GM12878 (cell line): ENCODE measurements around the gene OFD1.

Source experiments
- CTCF ChIP-seq, 3 experiments: IDR thresholded peaks in 2 of 3; conservative IDR thresholded peaks in 1 of 3; 2 replicates each; pipeline ENCODE4 v1.5.1; 2011; ENCODE audit warnings: low read depth in 3 of 3, low read length in 3 of 3, mild to moderate bottlenecking in 3 of 3, control low read depth in 2 of 3, moderate library complexity in 2 of 3, inconsistent platforms in 1 of 3, mixed read lengths in 1 of 3; ENCODE audit not compliant: control insufficient read depth in 2 of 3, insufficient read depth in 1 of 3; ENCODE audit errors: extremely low read depth in 1 of 3
- NR2C2 ChIP-seq: IDR thresholded peaks from 2 replicates; pipeline ENCODE4 v1.6.1; 2011; ENCODE audit warnings: borderline replicate concordance, low read depth; ENCODE audit not compliant: control insufficient read depth, insufficient read length

DNA sequence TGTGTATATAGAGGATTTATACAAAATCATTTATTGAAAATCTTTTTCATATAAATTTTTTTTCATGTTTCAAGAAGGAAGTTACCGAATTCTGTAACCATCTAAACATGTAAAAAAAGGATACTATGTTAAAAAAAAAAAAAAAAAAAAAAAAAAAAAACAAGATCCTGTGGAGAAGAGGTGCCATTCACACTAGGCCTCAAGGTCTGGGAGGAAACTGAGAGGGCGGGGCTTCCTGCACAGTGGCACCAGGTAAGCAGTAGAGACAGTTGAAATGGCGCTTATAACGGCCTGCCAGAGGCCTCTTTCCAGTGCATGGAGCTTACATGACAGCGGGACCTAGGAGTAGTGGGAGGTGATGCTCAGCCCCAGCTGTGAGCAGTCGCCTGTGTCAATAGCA lies 17.6 kb upstream of the OFD1 start:
- TF ChIP-seq CTCF (IDR thresholded peaks at IDR 0.05 in 2 of 3, conservative IDR thresholded peaks at IDR 0.05 in 1 of 3; ENCODE audit: control insufficient read depth in 2 of 3, extremely low read depth in 1 of 3, insufficient read depth in 1 of 3, low read depth in 3 of 3, low read length in 3 of 3) = no peak
- no peak for TF ChIP-seq NR2C2
